Smooth muscle cell of trachea (primary cell): Measurements from ENCODE around the gene LSM10. TPM values are rescaled to one million over a fixed set of nuclear protein-coding genes. Genes with fewer than 3 reads are reported as not detected.

Experiments used
- total RNA-seq: library from RNA; depleted of rRNA; stranded (reverse); fragments of >200 nt; gene quantifications from 2 replicates; pipeline ENCODE4 v1.2.1, GENCODE V29; 2014

The LSM10 gene
- total RNA-seq = 13.8 and 13.9 TPM in 2 replicates

DNA sequence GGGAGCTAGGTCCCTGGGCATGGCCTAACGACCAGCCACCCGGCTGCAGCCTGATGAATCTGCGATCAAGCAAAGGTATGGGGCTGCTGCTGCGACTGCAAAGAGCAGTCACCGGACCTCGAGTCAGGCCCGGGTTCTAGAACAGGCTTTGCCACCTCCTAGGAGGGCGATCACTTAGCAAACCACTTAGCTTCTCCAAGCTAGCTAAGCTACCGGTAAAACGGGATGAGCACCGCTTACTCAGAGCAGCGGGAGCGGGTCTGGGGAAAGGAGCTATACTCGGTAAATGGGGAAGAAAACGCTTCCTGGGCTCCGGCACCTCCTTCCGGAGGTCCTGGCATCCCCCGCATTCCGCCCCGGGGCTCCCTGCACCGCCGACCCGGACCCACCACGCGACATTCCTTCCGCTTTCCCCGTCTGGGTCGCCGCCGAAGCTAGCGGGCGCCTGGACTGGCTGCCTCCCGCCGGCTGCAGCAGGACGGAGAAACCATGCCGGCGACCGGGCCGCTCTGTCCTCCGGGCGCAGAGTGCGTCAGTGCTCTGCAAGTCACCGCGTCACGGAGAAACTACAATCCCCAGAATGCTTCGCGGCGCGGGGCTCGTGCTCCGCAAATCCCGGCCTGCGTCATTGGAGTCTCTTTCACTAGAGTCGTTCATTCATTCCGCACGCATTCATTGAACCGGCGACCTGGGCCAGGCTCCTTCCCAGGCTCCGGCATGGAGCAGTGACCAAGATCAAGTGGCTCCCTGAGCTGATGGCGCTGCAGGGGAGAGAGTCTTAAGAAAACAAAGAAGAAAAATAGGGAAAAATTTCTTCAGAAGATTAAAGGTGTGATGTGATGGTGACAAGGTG, at the start of gene LSM10:
Gene LSM10 (minus strand): TSS at position 531 of the 853 bp plus-strand sequence. CDS start 3,779 bp downstream, outside the sequence.

DNA sequence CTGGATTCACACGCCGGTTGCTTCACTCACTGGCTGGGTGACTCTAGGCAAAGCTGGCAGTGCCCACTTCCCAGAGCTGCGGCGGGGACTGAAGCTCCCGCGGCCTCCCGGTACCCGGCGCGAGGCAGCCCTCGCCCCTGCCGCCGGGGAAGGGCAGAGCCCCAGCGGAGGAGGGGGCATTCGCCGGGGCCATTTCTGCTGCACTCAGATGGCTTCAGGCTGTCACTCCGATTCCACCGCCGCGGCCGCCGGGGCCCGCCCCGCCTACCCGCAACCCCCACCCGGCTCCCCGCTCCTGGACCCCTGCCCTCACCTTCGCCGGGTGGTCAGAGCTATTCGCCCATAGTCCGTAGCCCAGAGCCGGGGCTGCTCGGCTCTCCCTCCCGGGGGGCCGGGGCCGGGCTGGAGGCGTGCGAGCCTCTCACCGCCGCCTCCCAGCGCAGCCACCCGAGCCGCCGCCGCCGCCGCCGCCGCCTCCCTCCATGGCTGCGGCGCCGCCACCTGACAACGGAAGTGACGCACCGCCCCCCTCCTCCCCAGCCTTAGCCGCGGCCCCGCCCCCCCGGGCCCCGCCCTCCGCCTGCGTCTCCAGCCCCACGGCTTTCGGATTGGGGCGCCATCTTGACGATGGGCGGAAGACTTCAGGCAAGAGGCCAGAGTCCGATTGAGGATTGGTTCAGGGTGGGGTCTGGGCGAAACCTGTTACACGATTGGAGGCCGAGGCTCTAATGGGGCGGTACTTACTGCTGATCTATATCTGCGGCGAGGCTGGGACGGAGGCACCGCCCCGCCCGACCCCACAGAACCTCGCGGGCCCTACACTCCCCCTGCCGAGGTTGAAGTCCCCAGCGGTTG, 12.1 kb downstream of the LSM10 start, which contains the start of gene STK40:
Gene STK40 (minus strand): TSS at position 515 of the 855 bp plus-strand sequence. CDS start 24,592 bp downstream, outside the sequence.

Other genes with a start within 250 kb of the LSM10 start
- 85.0 and 113 TPM in 2 replicates for gene TRAPPC3, start 248.4 kb downstream of the LSM10 start, total RNA-seq
- 96.4 and 124 TPM in 2 replicates for gene MAP7D1, start 241.7 kb downstream of the LSM10 start, total RNA-seq
- gene THRAP3, start 173.5 kb downstream of the LSM10 start, total RNA-seq = 114 and 128 TPM in 2 replicates
- 4.7 and 8.1 TPM in 2 replicates for gene SH3D21, start 91.5 kb downstream of the LSM10 start, total RNA-seq
- gene EVA1B, start 74.3 kb downstream of the LSM10 start, total RNA-seq = 225 and 335 TPM in 2 replicates
- 15.6 and 16.7 TPM in 2 replicates for gene STK40, start 12.0 kb downstream of the LSM10 start, total RNA-seq
- gene OSCP1, start 52.5 kb upstream of the LSM10 start, total RNA-seq = 15.7 and 17.3 TPM in 2 replicates
- 66.7 and 102 TPM in 2 replicates for gene MRPS15, start 66.5 kb upstream of the LSM10 start, total RNA-seq
- gene CSF3R, start 85.0 kb upstream of the LSM10 start, total RNA-seq = under 0.01 TPM in 1 of 2 replicates, not detected in the other